CD4-positive, CD25-positive, alpha-beta regulatory T cell (primary cell): ENCODE results near the gene CES2. TPM values are rescaled to one million over a fixed set of nuclear protein-coding genes. Genes with fewer than 3 reads are reported as not detected.
"Not testable (repeated sequence)": the region's sequence is repeated elsewhere in the genome, so short reads cannot be mapped to it uniquely, and the experiment has no call there.

Experiments
- ATAC-seq, 2 donors: fragments of 150-1000 bp; cut with Tn5 transposase; one replicate each; pipeline ENCODE4 v1.10.0; 2021; ENCODE audit warnings: low read depth in 2 of 2, moderate number of reproducible peaks in 2 of 2, moderate library complexity in 1 of 2
- DNase-seq, 3 donors: peaks; one replicate each; pipeline versions ENCODE4 v3.0.0 to v3.0.0-alpha.2; 2012 to 2022; ENCODE audit warnings: mixed read lengths in 1 of 3
- H3K27ac ChIP-seq: one replicate; pipeline ENCODE4 v1.7.0; 2013; ENCODE audit warnings: mild to moderate bottlenecking, low read length; ENCODE audit not compliant: insufficient read depth, poor library complexity, severe bottlenecking
- H3K27me3 ChIP-seq: one replicate; pipeline ENCODE4 v1.7.0; 2013; ENCODE audit warnings: low read length; ENCODE audit not compliant: control insufficient read depth, insufficient read depth
- H3K36me3 ChIP-seq: one replicate; pipeline ENCODE4 v1.7.0; 2013; ENCODE audit warnings: mild to moderate bottlenecking, low read length, moderate library complexity; ENCODE audit not compliant: control insufficient read depth, insufficient read depth
- H3K4me1 ChIP-seq: 2 replicates; pipeline ENCODE4 v1.7.0; 2013; ENCODE audit warnings: mild to moderate bottlenecking, low read length; ENCODE audit not compliant: insufficient read depth, control insufficient read depth, poor library complexity, severe bottlenecking
- H3K4me3 ChIP-seq: one replicate; pipeline ENCODE4 v1.7.0; 2013; ENCODE audit warnings: low read depth, mild to moderate bottlenecking, low read length, moderate library complexity
- H3K9me3 ChIP-seq, 2 experiments: 1 replicate in 1 of 2; 2 replicates in 1 of 2; pipeline ENCODE4 v1.7.0; 2013; ENCODE audit warnings: low read length in 2 of 2, mild to moderate bottlenecking in 1 of 2, moderate library complexity in 1 of 2; ENCODE audit not compliant: control insufficient read depth in 2 of 2
- H3K27ac Mint-ChIP-seq, 3 donors: one replicate each; pipeline ENCODE4 v1.8.0; 2020 to 2022; ENCODE audit warnings: mild to moderate bottlenecking in 3 of 3, mixed read lengths in 3 of 3, moderate library complexity in 2 of 3
- H3K27me3 Mint-ChIP-seq: one replicate; pipeline ENCODE4 v1.8.0; 2022; ENCODE audit warnings: mild to moderate bottlenecking, mixed read lengths
- H3K36me3 Mint-ChIP-seq: one replicate; pipeline ENCODE4 v1.8.0; 2020; ENCODE audit warnings: mixed read lengths
- H3K4me1 Mint-ChIP-seq, 4 donors: one replicate each; pipeline ENCODE4 v1.8.0; 2020 to 2022; ENCODE audit warnings: mixed read lengths in 4 of 4, mild to moderate bottlenecking in 1 of 4
- H3K4me3 Mint-ChIP-seq, 4 donors: one replicate each; pipeline ENCODE4 v1.8.0; 2020 to 2022; ENCODE audit warnings: mild to moderate bottlenecking in 4 of 4, mixed read lengths in 4 of 4, moderate library complexity in 3 of 4
- H3K9me3 Mint-ChIP-seq, 7 donors: one replicate each; pipeline ENCODE4 v1.8.0; 2020 to 2022; ENCODE audit warnings: mixed read lengths in 7 of 7, mild to moderate bottlenecking in 3 of 7, moderate library complexity in 2 of 7
- polyA plus RNA-seq, 4 donors: library from polyadenylated mRNA; unstranded; fragments of 300-500 nt; fragmentation: Illumina TruSeq; gene quantifications; one replicate each; pipeline ENCODE4 v1.2.3, GENCODE V29; 2021
- total RNA-seq: library from RNA; stranded (reverse); gene quantifications from one replicate; pipeline ENCODE4 v1.2.3, GENCODE V29; 2022

Gene CES2
- total and polyA plus RNA-seq, 5 donors from 2014 or later = 19.3 to 35.4 (median 19.9) TPM

DNA sequence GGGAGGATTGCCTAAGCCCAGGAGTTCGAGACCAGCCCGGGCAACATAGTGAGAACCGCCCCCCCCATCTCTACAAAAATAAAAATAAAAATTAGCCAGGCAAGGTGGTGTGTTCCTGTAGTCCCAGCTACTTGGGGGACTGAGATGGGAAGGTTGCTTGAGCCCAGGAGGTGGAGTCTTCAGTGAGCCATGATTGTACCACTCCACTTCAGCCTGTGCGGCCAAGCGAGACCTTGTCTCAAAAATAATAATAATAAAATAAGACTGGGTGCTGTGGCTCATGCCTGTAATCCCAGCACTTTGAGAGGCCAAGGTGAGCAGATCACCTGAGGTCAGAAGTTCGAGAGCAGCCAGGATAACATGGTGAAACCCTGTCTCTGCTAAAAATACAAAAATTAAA lies 43.5 kb upstream of the CES2 start:
- Mint-ChIP-seq H3K4me3 (no peak overlapping the region), H3K4me1 (peaks cover 6 to 32% (median 11%) of the 10 kb centered on the region in 4 donors), H3K36me3 (peaks cover 3% of the 10 kb centered on the region), H3K27me3 (no peaks in the 10 kb centered on the region), H3K27ac (no peak overlapping the region), H3K9me3 (peaks cover 0 to 1% (median 0%) of the 10 kb centered on the region in 7 donors)
- DNase-seq = no peak
- H3K27ac ChIP-seq = no peak overlapping the region
- ATAC-seq = no peak
- H3K4me1 ChIP-seq = no peaks in the 10 kb centered on the region
- no peaks in the 10 kb centered on the region for H3K9me3 ChIP-seq
- H3K4me3 ChIP-seq = no peak overlapping the region
- no peaks in the 10 kb centered on the region for H3K27me3 ChIP-seq
- peaks cover 1% of the 10 kb centered on the region for H3K36me3 ChIP-seq

DNA sequence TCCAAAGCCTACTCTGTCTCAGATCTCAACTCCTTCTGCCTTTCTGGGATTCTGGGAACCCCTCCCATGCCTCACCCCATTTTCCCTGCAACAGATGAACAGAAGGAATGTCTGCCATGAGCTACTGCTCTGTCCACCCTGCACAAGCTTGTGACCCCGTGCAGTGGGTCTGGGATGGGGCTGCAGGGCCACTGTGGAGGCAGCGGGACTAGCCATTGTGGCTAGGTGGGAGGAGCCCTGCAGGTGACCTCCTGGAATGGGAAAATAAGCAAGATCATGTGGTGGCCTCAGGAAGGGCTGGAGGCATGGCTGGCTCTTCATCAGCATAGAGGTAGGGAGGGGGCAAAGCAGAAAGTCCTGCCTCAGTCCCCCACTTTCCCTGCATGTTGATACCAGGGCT lies 41.3 kb upstream of the CES2 start:
- H3K36me3 ChIP-seq = no peaks in the 10 kb centered on the region
- Mint-ChIP-seq H3K4me3 (no peak overlapping the region), H3K27me3 (no peaks in the 10 kb centered on the region), H3K36me3 (no peaks in the 10 kb centered on the region), H3K9me3 (peaks cover 0 to 1% (median 0%) of the 10 kb centered on the region in 7 donors), H3K27ac (peak overlapping the region in 1 of 3 donors; percentile 9), H3K4me1 (peaks cover 0 to 20% (median 6%) of the 10 kb centered on the region in 4 donors)
- no peaks in the 10 kb centered on the region for H3K27me3 ChIP-seq
- no peaks in the 10 kb centered on the region for H3K9me3 ChIP-seq
- no peak for DNase-seq
- H3K27ac ChIP-seq = no peak overlapping the region
- H3K4me3 ChIP-seq = no peak overlapping the region
- no peak for ATAC-seq
- H3K4me1 ChIP-seq = no peaks in the 10 kb centered on the region

DNA sequence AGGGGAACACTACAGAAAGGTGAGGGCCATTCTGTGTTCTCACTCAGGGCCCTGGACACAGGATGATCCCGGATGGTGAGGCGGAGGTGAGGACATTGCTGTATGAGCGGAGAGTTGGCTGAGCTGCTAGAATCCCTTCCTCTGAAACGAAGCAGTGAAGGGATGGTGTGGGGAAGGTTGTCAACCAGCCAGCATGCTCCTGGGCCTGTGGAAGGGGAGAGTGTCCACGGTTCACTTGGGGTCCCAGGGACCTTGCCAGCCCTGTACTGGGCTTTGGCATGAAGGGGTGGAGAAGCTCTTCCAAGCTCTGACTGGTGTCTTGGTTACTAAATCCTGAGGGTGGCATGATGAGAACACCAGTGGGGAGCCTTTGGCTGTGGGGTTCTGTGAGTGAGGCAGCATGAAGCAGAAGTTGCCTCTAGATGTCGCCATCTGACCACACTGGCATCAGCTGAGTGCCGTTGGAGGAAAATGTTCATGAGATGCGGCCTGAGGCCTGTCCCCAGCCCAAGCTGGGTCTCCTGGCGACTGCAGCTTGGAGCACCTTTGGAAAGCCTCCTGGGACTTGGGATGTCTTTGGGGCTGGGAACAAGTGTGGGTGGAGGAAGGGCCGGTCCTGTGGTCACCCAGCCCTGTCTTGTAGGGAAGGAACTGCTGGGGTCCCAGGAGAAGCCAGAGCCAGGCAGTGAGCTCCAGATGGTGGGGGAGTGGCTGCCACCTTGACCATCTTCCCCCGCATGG lies 40.2 kb upstream of the CES2 start:
- H3K4me1 ChIP-seq = no peaks in the 10 kb centered on the region
- Mint-ChIP-seq H3K4me3 (no peak overlapping the region), H3K27me3 (no peaks in the 10 kb centered on the region), H3K27ac (peak overlapping the region in 1 of 3 donors; percentile 20), H3K4me1 (peaks cover 0 to 20% (median 6%) of the 10 kb centered on the region in 4 donors), H3K36me3 (no peaks in the 10 kb centered on the region), H3K9me3 (peaks cover 0 to 1% (median 0%) of the 10 kb centered on the region in 7 donors)
- peak; percentile 13 to 74 (median 50) for DNase-seq
- no peaks in the 10 kb centered on the region for H3K27me3 ChIP-seq
- H3K4me3 ChIP-seq = no peak overlapping the region
- H3K27ac ChIP-seq = no peak overlapping the region
- H3K9me3 ChIP-seq = no peaks in the 10 kb centered on the region
- peak; percentile 66 to 70 for ATAC-seq
- H3K36me3 ChIP-seq = no peaks in the 10 kb centered on the region

DNA sequence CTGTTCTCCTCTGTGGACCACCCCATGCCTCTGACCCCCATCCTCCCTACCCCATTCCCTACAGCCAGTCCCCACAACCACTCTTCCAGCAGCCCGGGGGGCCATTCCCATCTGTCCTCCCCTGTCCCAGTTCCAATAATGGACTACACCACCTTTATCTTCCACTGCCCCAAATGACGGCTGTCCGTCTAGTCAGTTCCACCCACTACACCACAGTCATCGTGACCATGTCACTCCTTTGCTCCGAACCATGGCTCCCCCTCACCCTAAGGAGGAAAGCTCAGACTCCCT lies 39.7 kb upstream of the CES2 start:
- Mint-ChIP-seq H3K27ac (peak overlapping the region in 1 of 3 donors; percentile 64), H3K36me3 (no peaks in the 10 kb centered on the region)

DNA sequence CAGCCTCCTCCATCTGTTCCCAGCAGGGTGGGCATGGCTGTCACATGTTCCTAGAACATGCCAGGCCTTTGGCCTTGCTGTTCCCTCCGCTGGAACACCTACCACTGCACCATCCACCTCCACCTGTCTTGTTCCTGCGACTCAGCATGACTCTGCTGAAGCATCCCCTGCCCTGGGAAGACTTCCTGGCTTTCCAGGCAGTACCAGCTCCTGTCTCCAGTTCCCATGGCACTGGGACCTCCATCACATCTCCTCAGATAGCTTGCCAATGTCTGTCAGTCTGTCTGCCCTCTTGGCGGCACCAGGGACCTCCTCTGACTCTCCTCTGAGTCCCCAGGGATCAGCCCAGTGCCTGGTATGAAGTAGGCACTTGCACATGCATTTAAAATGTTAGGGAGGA lies 39.3 kb upstream of the CES2 start:
- H3K36me3 Mint-ChIP-seq = no peaks in the 10 kb centered on the region
- H3K27ac Mint-ChIP-seq = peak overlapping the region in 2 of 3 donors; percentile 59 to 64
- no peaks in the 10 kb centered on the region for H3K9me3 ChIP-seq
- H3K4me1 Mint-ChIP-seq = peaks cover 0 to 20% (median 6%) of the 10 kb centered on the region in 4 donors
- no peaks in the 10 kb centered on the region for H3K27me3 Mint-ChIP-seq
- DNase-seq (no peak), ATAC-seq (no peak)
- H3K4me3 ChIP-seq = no peak overlapping the region
- no peak overlapping the region for H3K27ac ChIP-seq
- H3K4me1 ChIP-seq = no peaks in the 10 kb centered on the region
- no peaks in the 10 kb centered on the region for H3K36me3 ChIP-seq
- no peaks in the 10 kb centered on the region for H3K27me3 ChIP-seq
- no peak overlapping the region for H3K4me3 Mint-ChIP-seq
- H3K9me3 Mint-ChIP-seq = peaks cover 0 to 1% (median 0%) of the 10 kb centered on the region in 7 donors

More for the DNA sequence above, 39.7 kb upstream of the CES2 start:
- H3K9me3 Mint-ChIP-seq = peaks cover 0 to 1% (median 0%) of the 10 kb centered on the region in 7 donors
- no peaks in the 10 kb centered on the region for H3K9me3 ChIP-seq
- H3K27me3 ChIP-seq = no peaks in the 10 kb centered on the region
- no peaks in the 10 kb centered on the region for H3K36me3 ChIP-seq
- no peaks in the 10 kb centered on the region for H3K27me3 Mint-ChIP-seq
- peaks cover 0 to 20% (median 6%) of the 10 kb centered on the region in 4 donors for H3K4me1 Mint-ChIP-seq
- H3K4me1 ChIP-seq = no peaks in the 10 kb centered on the region
- H3K27ac ChIP-seq = no peak overlapping the region
- H3K4me3 Mint-ChIP-seq = no peak overlapping the region
- DNase-seq (no peak), ATAC-seq (no peak)
- H3K4me3 ChIP-seq = no peak overlapping the region

DNA sequence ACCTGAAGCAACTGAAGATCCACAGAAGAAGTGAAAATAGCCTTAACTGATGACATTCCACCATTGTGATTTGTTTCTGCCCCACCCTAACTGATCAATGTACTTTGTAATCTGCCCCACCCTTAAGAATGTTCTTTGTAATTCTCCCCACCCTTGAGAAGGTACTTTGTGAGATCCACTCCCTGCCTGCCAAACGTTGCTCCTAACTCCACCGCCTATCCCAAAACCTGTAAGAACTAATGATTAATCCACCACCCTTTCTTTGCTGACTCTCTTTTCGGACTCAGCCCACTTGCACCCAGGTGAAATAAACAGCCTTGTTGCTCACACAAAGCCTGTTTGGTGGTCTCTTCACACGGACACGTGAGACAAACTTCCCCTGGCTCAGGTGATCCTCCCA lies 38.6 kb upstream of the CES2 start:
- not testable (repeated sequence) for DNase-seq, H3K36me3 ChIP-seq, H3K4me3 Mint-ChIP-seq, H3K36me3 Mint-ChIP-seq, H3K27ac ChIP-seq, H3K4me1 ChIP-seq, H3K27me3 ChIP-seq, H3K9me3 Mint-ChIP-seq, H3K27me3 Mint-ChIP-seq, H3K4me3 ChIP-seq, H3K9me3 ChIP-seq, ATAC-seq
- Mint-ChIP-seq H3K4me1 (peaks cover 0 to 17% (median 6%) of the 10 kb centered on the region in 4 donors), H3K27ac (peak overlapping the region in 2 of 3 donors; percentile 59 to 64)

DNA sequence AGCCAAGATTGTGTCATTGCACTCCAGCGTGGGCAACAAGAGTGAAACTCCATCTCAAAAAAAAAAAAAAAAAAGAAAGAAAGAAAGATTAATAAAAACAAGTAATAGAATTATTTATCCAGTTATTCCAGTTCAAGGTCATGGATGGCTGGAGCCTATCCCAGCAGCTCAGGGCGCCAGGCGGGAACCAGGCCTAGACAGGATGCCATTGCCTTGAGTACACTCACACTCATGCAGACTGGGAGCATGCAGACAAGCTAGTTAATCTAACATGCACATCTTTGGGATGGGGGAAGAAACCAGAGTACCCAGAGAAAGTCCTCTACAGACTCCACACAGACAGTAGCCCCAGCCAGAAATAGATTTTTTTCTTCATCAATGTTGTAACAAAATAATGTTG lies 37.1 kb upstream of the CES2 start:
- no peaks in the 10 kb centered on the region for H3K36me3 ChIP-seq
- no peak for DNase-seq
- Mint-ChIP-seq H3K9me3 (peaks cover 0 to 1% (median 0%) of the 10 kb centered on the region in 7 donors), H3K4me3 (no peak overlapping the region), H3K36me3 (no peaks in the 10 kb centered on the region), H3K4me1 (peaks cover 0 to 10% (median 1%) of the 10 kb centered on the region in 4 donors), H3K27ac (no peak overlapping the region), H3K27me3 (no peaks in the 10 kb centered on the region)
- no peak for ATAC-seq
- H3K4me1 ChIP-seq = no peaks in the 10 kb centered on the region
- H3K27ac ChIP-seq = no peak overlapping the region
- H3K9me3 ChIP-seq = no peaks in the 10 kb centered on the region
- H3K4me3 ChIP-seq = no peak overlapping the region
- H3K27me3 ChIP-seq = no peaks in the 10 kb centered on the region

DNA sequence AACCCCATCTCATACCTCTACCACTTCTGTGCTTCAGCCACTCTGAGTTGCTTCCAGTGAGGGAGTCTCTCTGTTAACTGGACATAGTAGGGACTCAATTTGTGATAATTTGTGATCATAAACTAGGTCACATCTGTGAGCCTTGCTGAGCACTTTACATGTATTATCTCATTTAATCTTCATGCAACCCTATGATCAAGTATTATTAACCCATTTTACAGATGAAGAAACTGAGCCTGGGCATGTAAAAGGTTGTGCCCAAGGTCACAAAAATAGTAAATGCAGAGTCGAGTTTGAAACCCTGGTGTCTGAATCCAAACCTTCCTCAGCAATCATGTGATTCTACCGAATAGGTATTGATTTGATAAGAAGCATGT lies 36.4 kb upstream of the CES2 start:
- Histone ChIP-seq H3K27me3 (no peaks in the 10 kb centered on the region), H3K4me3 (no peak overlapping the region), H3K9me3 (no peaks in the 10 kb centered on the region), H3K27ac (no peak overlapping the region), H3K4me1 (no peaks in the 10 kb centered on the region), H3K36me3 (no peaks in the 10 kb centered on the region)
- no peaks in the 10 kb centered on the region for H3K36me3 Mint-ChIP-seq
- peaks cover 0 to 1% (median 0%) of the 10 kb centered on the region in 7 donors for H3K9me3 Mint-ChIP-seq
- H3K27me3 Mint-ChIP-seq = no peaks in the 10 kb centered on the region
- H3K27ac Mint-ChIP-seq = no peak overlapping the region
- H3K4me1 Mint-ChIP-seq = peaks cover 0 to 9% (median 0%) of the 10 kb centered on the region in 4 donors
- ATAC-seq (no peak), DNase-seq (no peak)
- no peak overlapping the region for H3K4me3 Mint-ChIP-seq
